IMR-90 (cell line): ENCODE results near the gene LRRC8E. TPM values are rescaled to one million over a fixed set of nuclear protein-coding genes. Genes with fewer than 3 reads are reported as not detected.
A peak's percentile ranks its signal among the peaks of the same experiment; 100 is the strongest.

Source experiments
- ATAC-seq: fragments of 200-7000 bp; cut with Tn5 transposase; 2 replicates; pipeline ENCODE4 v1.9.1; 2020; ENCODE audit warnings: low read depth, mild to moderate bottlenecking, moderate library complexity
- BruUV-seq: library from RNA; stranded (reverse); fragments of 400-500 nt; replicated peaks from 2 replicates; lab custom pipeline; 2021; lab: Mats Ljungman, UMichigan
- CTCF ChIA-PET: fragments of 300-600 bp; formaldehyde crosslinking; extraction: SDS; loops from one replicate; lab custom pipeline; 2021; ENCODE audit warnings: antibody characterized with exemption; lab: Yijun Ruan, JAX
- POLR2A ChIA-PET: fragments of 300-600 bp; sonication (Branson Sonifier 250); formaldehyde crosslinking; loops from one replicate; lab custom pipeline; 2022; ENCODE audit warnings: antibody characterized with exemption; ENCODE audit not compliant: unreplicated experiment; lab: Charles Lee
- DNase-seq: peaks from one replicate; pipeline ENCODE4 v3.0.0; 2013
- H2AFZ ChIP-seq: replicated peaks from 2 replicates; pipeline ENCODE3; 2013; ENCODE audit warnings: low read length, mild to moderate bottlenecking; ENCODE audit not compliant: poor library complexity
- H2AK5ac ChIP-seq: 2 replicates; pipeline ENCODE4 v1.6.1; 2013; ENCODE audit warnings: low read depth, low read length, inconsistent platforms
- H2AK9ac ChIP-seq: replicated peaks from 2 replicates; pipeline ENCODE3; 2013; ENCODE audit warnings: mild to moderate bottlenecking, low read depth, low read length, moderate library complexity; ENCODE audit not compliant: poor library complexity
- H2BK120ac ChIP-seq: 2 replicates; pipeline ENCODE4 v1.6.1; 2013; ENCODE audit warnings: low read depth, low read length, inconsistent platforms
- H2BK15ac ChIP-seq: 3 replicates; pipeline ENCODE4 v1.6.1; 2013; ENCODE audit warnings: low read depth, low read length, inconsistent platforms
- H2BK20ac ChIP-seq: 2 replicates; pipeline ENCODE4 v1.6.1; 2013; ENCODE audit warnings: low read depth, mild to moderate bottlenecking, inconsistent platforms, low read length, moderate library complexity
- H2BK5ac ChIP-seq: 2 replicates; pipeline ENCODE4 v1.6.1; 2013; ENCODE audit warnings: mild to moderate bottlenecking, low read depth, low read length, inconsistent platforms; ENCODE audit not compliant: poor library complexity, severe bottlenecking
- H3K14ac ChIP-seq: replicated peaks from 2 replicates; pipeline ENCODE4 v1.6.1; 2013; ENCODE audit warnings: low read depth, low read length, inconsistent platforms
- H3K18ac ChIP-seq: 2 replicates; pipeline ENCODE4 v1.6.1; 2013; ENCODE audit warnings: low read depth, low read length, control low read depth
- H3K23ac ChIP-seq: 2 replicates; pipeline ENCODE4 v1.6.1; 2013; ENCODE audit warnings: low read depth, low read length, inconsistent platforms
- H3K27ac ChIP-seq: 2 replicates; pipeline ENCODE4 v1.5.1; 2013; ENCODE audit warnings: mild to moderate bottlenecking, control low read depth, low read length; ENCODE audit not compliant: insufficient read depth
- H3K27me3 ChIP-seq: 2 replicates; pipeline ENCODE4 v1.6.1; 2013; ENCODE audit warnings: low read length; ENCODE audit not compliant: control insufficient read depth, insufficient read depth
- H3K36me3 ChIP-seq: 2 replicates; pipeline ENCODE4 v1.6.1; 2013; ENCODE audit warnings: low read length, mixed read lengths; ENCODE audit not compliant: control insufficient read depth, insufficient read depth
- H3K4ac ChIP-seq: 2 replicates; pipeline ENCODE4 v1.6.1; 2013; ENCODE audit warnings: low read depth, low read length, inconsistent platforms
- H3K4me1 ChIP-seq: 2 replicates; pipeline ENCODE4 v1.6.1; 2013; ENCODE audit warnings: low read length, mixed read lengths; ENCODE audit not compliant: control insufficient read depth, insufficient read depth
- H3K4me2 ChIP-seq: 2 replicates; pipeline ENCODE4 v1.6.1; 2013; ENCODE audit warnings: low read depth, mild to moderate bottlenecking, control low read depth, low read length, moderate library complexity
- H3K4me3 ChIP-seq: 2 replicates; pipeline ENCODE4 v1.5.1; 2013; ENCODE audit warnings: low read depth, mild to moderate bottlenecking, control low read depth, low read length, moderate library complexity; ENCODE audit not compliant: insufficient read depth
- H3K56ac ChIP-seq: 2 replicates; pipeline ENCODE4 v1.6.1; 2013; ENCODE audit warnings: low read length, inconsistent platforms; ENCODE audit not compliant: insufficient read depth; ENCODE audit errors: extremely low read depth
- H3K79me1 ChIP-seq, 2 experiments: 2 replicates each; pipeline ENCODE4 v1.6.1; 2013; ENCODE audit warnings: low read length in 2 of 2, inconsistent platforms in 1 of 2, low read depth in 1 of 2
- H3K9ac ChIP-seq: 2 replicates; pipeline ENCODE4 v1.6.1; 2013; ENCODE audit warnings: low read depth, low read length, control low read depth
- H3K9me1 ChIP-seq: 2 replicates; pipeline ENCODE4 v1.6.1; 2013; ENCODE audit warnings: low read length, inconsistent platforms; ENCODE audit not compliant: insufficient read depth
- H3K9me3 ChIP-seq: 2 replicates; pipeline ENCODE4 v1.6.1; 2013; ENCODE audit warnings: low read length; ENCODE audit not compliant: control insufficient read depth, insufficient read depth
- H4K20me1 ChIP-seq: 2 replicates; pipeline ENCODE4 v1.6.1; 2013; ENCODE audit warnings: low read length, inconsistent platforms; ENCODE audit not compliant: insufficient read depth
- H4K5ac ChIP-seq: 2 replicates; pipeline ENCODE4 v1.6.1; 2013; ENCODE audit warnings: mild to moderate bottlenecking, low read depth, low read length, control low read depth
- H4K8ac ChIP-seq, 2 experiments: 2 replicates each; pipeline ENCODE4 v1.6.1; 2013; ENCODE audit warnings: low read depth in 2 of 2, low read length in 2 of 2, control low read depth in 1 of 2, inconsistent platforms in 1 of 2
- H4K91ac ChIP-seq: 2 replicates; pipeline ENCODE4 v1.6.1; 2013; ENCODE audit warnings: low read depth, low read length, inconsistent platforms; ENCODE audit not compliant: insufficient read depth
- BHLHE40 ChIP-seq: fragments of 150-350 bp; IDR thresholded peaks from 2 replicates; pipeline ENCODE4 v1.6.1; 2016; ENCODE audit warnings: mild to moderate bottlenecking, low read depth, low read length
- CEBPB ChIP-seq: IDR thresholded peaks from 2 replicates; pipeline ENCODE4 v1.6.1; 2012; ENCODE audit warnings: low read depth, low read length, improper control_type of control experiment
- CHD1 ChIP-seq: IDR thresholded peaks from 2 replicates; pipeline ENCODE4 v1.6.1; 2012; ENCODE audit warnings: low read depth, low read length, improper control_type of control experiment
- CTCF ChIP-seq: conservative IDR thresholded peaks from 2 replicates; pipeline ENCODE4 v1.5.1; 2012; ENCODE audit warnings: mild to moderate bottlenecking, low read depth, low read length, improper control_type of control experiment
- FOS ChIP-seq: fragments of 150-350 bp; IDR thresholded peaks from 2 replicates; pipeline ENCODE4 v1.6.1; 2016; ENCODE audit warnings: low read depth, low read length
- RAD21 ChIP-seq: IDR thresholded peaks from 2 replicates; pipeline ENCODE4 v1.6.1; 2012; ENCODE audit warnings: low read length, improper control_type of control experiment
- RCOR1 ChIP-seq: IDR thresholded peaks from 2 replicates; pipeline ENCODE4 v1.6.1; 2012; ENCODE audit warnings: mild to moderate bottlenecking, low read length, improper control_type of control experiment; ENCODE audit not compliant: insufficient replicate concordance
- WGBS, 2 experiments: methylation state at CpG; one replicate each; pipeline versions ENCODE4 v1.1.5 to v1.1.7; 2013; ENCODE audit warnings: missing lambda C conversion rate in 2 of 2; ENCODE audit not compliant: insufficient read length in 1 of 2; ENCODE audit errors: extremely low coverage in 2 of 2; 5-methylcytosine and 5-hydroxymethylcytosine counted together
- dilution Hi-C: fragments of 300-500 bp; cut with HindIII; formaldehyde crosslinking; loops from one replicate; pipeline ENCODE4 v1.14.3; 2018; ENCODE audit warnings: low sequenced_read_pairs; ENCODE audit not compliant: unreplicated experiment
- in situ Hi-C: fragments of 300-500 bp; cut with MboI; formaldehyde crosslinking; loops from 3 replicates; pipeline ENCODE4 v1.14.3; 2019; ENCODE audit warnings: low sequenced_read_pairs, inconsistent platforms, mixed read lengths
- intact Hi-C: fragments of 100-400 bp; cut with micrococcal nuclease; formaldehyde crosslinking; loops from 2 replicates; pipeline ENCODE4 v1.10.0; 2022
- polyA plus RNA-seq, 3 experiments: library from polyadenylated mRNA; depleted of rRNA; stranded (reverse); fragments of >200 nt; gene quantifications; 2 replicates each; pipeline ENCODE4 v1.2.3, GENCODE V29; 2012; ENCODE audit warnings: low replicate concordance in 1 of 3
- total RNA-seq: library from RNA; depleted of rRNA; stranded (reverse); fragments of >200 nt; gene quantifications from 2 replicates; pipeline ENCODE4 v1.2.3, GENCODE V29; 2012

LRRC8E gene
- total and polyA plus RNA-seq, 2 of the 4 experiments (the other 2 are of a cell fraction) = 6.4 to 7.2 TPM

DNA sequence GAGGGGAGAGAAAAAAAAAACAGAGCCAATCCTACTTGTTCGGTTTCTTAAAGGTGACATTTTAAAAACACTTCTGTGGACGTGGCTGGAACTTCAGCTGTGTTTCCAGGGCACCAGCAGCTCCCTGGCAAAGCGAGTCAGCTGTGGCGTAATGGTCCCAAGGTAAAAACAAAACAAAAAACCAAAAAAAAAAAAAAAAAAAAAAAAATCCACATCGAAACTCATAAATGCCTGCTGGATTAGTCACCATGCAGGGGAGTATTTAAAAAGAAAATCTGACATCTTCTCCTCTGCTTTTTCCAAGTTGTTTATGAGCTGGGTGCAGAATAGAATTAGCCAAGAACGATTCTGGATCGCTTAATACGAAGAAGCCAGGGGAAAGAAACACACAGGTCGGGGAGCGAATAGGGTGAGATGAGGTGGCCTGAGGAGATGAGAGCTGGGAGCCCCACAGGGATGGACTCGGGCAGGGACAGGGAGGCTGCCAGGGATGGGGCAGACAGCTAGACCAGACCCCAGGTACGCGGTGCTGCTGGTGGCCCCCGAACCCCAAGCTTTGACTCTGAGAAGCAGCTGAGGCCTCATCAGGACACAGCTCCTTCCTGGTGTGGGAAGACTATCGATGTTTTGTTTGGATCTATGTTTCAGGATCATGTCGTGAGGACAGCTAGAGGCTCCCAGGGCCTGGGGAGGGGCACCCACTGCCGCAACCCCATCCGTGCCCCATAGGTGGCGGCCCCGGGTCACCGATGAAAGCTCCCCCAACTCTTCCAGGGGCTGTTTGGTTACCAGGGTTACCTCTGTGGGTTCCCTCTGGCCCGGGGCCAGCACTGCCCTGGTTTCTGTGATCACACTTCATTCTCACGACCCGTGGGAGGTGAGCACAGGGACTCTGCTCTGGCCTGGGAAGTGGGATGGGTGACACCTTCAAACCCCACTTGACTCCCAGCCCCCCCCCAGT, 40.7 kb downstream of the LRRC8E start:
- DNase-seq = peak; percentile 88
- 49% methylated on average over 7 of the region's 24 CpGs; no CpG with 5 or more reads in 1 of the 2 experiments for WGBS, 2 experiments
- Histone ChIP-seq H3K9me3 (no peaks in the 10 kb centered on the region), H2BK20ac (peak overlapping the region; percentile 27; the same call in 1 of the 2 replicates), H3K56ac (peak overlapping the region; percentile 64; the same call in 1 of the 2 replicates), H3K4me1 (peaks cover 21% of the 10 kb centered on the region), H2AK9ac (peak overlapping the region; percentile 95), H2BK15ac (peak overlapping the region; percentile 14; the same call in 1 of the 3 replicates), H2BK120ac (peak overlapping the region; percentile 39), H4K91ac (peak overlapping the region; percentile 78), H2BK5ac (peak overlapping the region; percentile 80), H3K14ac (peak overlapping the region; percentile 67), H4K8ac (peak overlapping the region in 1 of 2 experiments; percentile 72; a peak in 2 of 4 replicates), H2AK5ac (peak overlapping the region; percentile 89), H3K36me3 (peaks cover 36% of the 10 kb centered on the region), H4K5ac (peak overlapping the region; percentile 35), H3K4me3 (no peak overlapping the region), H3K27ac (peak overlapping the region; percentile 95), H2AFZ (peak overlapping the region; percentile 80), H3K27me3 (no peaks in the 10 kb centered on the region), H3K4ac (peak overlapping the region; percentile 85), H3K79me1 (peaks cover 7 to 17% of the 10 kb centered on the region in 2 experiments; a peak in 2 of 4 replicates), H4K20me1 (peaks cover 15% of the 10 kb centered on the region), H3K9ac (peak overlapping the region; percentile 40; the same call in 1 of the 2 replicates), H3K23ac (peak overlapping the region; percentile 13; the same call in 1 of the 2 replicates), H3K9me1 (peaks cover 9% of the 10 kb centered on the region; the same call in 1 of the 2 replicates), H3K4me2 (peak overlapping the region; percentile 63), H3K18ac (peak overlapping the region; percentile 54; the same call in 1 of the 2 replicates)
- TF ChIP-seq BHLHE40 (no peak), RCOR1 (no peak), FOS (peak; percentile 52; the same call in 1 of the 2 replicates), CTCF (peak; percentile 46), CEBPB (peak; percentile 80), RAD21 (peak; percentile 31; the same call in 1 of the 2 replicates), CHD1 (no peak)
- dilution Hi-C loops (no loop called here), in situ Hi-C loops (no loop called here), intact Hi-C loops (no loop called here)
- CTCF ChIA-PET = interaction anchor here (0.6 to 1.9 kb wide), 9 partner anchors 8 to 83 kb away, joined by 3 to 10 read pairs (median 4); partner anchors contain the start of genes SNAPC2 and TIMM44
- peak; percentile 13 for ATAC-seq
- no TSS peak for BruUV-seq
- POLR2A ChIA-PET = interaction anchor here (0.6 to 1.0 kb wide), 4 partner anchors 8 to 462 kb away, joined by 3 to 14 read pairs (median 4); partner anchors contain the start of genes MAP2K7 and RAB11B
